Fibroblast of mammary gland (primary cell): Measurements from ENCODE around the gene DPP4.
"Not testable (repeated sequence)": the region's sequence is repeated elsewhere in the genome, so short reads cannot be mapped to it uniquely, and the experiment has no call there.

ENCODE experiments used
- DNase-seq: peaks from one replicate; pipeline ENCODE4 v3.0.0-alpha.2; 2010; ENCODE audit warnings: low read depth
- H3K4me3 ChIP-seq: 2 replicates; pipeline ENCODE4 v1.5.1; 2011; ENCODE audit warnings: low read depth, mild to moderate bottlenecking, low read length, moderate library complexity; ENCODE audit not compliant: control insufficient read depth
- TF ChIP-seq, protein P1 (sequence below): conservative IDR thresholded peaks from 2 replicates; pipeline ENCODE4 v1.5.1; 2011; ENCODE audit warnings: low read depth, low read length, inconsistent platforms; ENCODE audit not compliant: control insufficient read depth, insufficient read depth

The DPP4 gene

DNA sequence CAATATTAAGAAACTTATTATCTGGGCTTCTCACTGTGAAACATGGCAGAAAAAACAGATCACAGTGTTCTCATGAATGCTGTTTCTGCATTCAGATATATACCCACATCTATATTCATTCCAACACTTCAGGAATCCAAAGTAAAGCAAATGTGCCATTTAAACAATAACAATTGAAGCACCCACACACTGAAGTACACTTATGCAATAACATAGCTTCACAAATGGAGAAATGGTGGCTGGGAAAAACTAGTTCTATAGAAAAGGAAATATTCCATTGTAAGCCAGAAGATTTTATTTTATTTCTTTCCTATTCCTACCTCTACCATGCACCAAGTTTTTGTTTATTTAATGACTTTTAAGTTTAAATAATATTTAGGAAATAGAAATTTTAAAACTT lies 111.9 kb downstream of the DPP4 start:
- no peak for DNase-seq
- TF ChIP-seq, protein P1, sequence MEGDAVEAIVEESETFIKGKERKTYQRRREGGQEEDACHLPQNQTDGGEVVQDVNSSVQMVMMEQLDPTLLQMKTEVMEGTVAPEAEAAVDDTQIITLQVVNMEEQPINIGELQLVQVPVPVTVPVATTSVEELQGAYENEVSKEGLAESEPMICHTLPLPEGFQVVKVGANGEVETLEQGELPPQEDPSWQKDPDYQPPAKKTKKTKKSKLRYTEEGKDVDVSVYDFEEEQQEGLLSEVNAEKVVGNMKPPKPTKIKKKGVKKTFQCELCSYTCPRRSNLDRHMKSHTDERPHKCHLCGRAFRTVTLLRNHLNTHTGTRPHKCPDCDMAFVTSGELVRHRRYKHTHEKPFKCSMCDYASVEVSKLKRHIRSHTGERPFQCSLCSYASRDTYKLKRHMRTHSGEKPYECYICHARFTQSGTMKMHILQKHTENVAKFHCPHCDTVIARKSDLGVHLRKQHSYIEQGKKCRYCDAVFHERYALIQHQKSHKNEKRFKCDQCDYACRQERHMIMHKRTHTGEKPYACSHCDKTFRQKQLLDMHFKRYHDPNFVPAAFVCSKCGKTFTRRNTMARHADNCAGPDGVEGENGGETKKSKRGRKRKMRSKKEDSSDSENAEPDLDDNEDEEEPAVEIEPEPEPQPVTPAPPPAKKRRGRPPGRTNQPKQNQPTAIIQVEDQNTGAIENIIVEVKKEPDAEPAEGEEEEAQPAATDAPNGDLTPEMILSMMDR: no peak
- H3K4me3 ChIP-seq: no peak overlapping the region

DNA sequence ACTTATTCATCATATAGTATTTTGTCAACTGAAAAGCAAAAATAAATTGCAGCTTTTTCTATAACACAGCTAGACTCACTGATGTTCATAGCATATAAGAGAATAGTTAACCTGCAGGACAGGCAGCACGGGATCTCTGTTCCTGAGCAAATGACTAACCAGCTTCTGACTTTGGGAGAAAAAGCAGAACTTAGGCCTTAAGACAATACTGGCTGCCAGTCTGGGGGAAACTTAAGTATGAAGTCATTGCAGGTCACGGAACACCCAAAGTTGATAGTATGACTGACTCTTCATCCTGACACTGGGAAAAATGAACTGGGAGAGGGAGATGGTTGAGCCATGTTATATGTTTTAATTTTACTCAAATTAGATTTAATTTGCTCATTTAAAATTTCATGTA lies 113.0 kb downstream of the DPP4 start:
- no peak overlapping the region for H3K4me3 ChIP-seq
- DNase-seq: peak; percentile 11
- TF ChIP-seq, protein P1: no peak

DNA sequence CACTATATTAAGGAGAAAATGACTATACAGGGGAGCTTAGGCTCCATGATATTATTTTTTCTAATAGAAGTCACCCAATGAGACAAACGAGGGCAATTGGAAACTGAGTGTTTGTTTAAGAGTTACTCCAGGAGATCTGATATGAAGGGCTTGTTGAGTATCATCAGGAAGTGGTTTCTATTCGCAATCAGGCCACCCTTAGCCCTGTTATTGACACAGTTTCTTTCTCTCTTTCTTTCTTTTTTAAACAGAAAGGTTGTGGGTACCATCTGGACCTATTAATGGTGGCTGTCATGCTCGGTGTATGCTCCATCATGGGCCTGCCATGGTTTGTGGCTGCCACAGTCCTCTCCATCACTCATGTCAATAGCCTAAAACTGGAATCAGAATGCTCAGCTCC lies 117.3 kb downstream of the DPP4 start:
- TF ChIP-seq, protein P1: no peak
- no peak for DNase-seq
- H3K4me3 ChIP-seq: no peak overlapping the region

DNA sequence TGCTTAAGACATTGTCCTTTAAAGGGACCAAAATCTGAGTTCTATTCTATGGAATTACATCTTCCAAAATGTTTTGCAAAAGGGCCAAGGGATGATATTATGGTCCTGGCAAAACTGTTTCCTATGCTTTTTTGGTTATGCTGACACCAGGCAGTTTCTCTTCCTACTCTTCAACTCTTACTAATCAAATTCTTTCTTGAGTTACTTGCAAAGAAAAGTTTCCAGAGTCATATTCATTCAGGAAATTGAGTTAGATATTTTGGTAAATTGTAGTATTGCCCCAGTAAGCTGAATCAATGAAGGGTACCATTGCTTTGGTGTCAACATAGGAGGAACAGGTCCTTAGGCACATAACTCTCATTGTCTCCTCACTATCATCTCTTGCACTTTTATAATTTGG lies 118.8 kb downstream of the DPP4 start:
- H3K4me3 ChIP-seq: no peak overlapping the region
- no peak for DNase-seq
- TF ChIP-seq, protein P1: no peak

DNA sequence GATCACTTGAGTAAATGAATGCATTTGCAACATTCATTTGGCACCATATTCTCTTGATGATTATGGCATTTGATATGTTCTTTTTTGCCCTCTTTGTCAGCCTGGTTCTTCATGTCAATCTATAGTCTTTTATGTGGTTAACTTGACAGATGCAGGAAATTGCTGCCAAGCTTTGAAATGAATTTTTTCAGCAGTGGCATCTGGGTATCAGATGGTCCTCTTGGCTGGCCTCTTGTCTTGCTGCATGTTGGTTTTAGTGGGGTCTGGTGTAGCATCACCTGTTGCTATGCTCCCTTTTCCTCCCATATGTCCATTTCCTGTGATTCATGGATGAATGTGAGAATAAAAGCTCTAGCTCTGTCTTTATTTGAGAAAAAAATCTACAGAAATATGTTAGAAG lies 119.9 kb downstream of the DPP4 start:
- DNase-seq: peak; percentile 17
- TF ChIP-seq, protein P1: no peak
- H3K4me3 ChIP-seq: no peak overlapping the region

DNA sequence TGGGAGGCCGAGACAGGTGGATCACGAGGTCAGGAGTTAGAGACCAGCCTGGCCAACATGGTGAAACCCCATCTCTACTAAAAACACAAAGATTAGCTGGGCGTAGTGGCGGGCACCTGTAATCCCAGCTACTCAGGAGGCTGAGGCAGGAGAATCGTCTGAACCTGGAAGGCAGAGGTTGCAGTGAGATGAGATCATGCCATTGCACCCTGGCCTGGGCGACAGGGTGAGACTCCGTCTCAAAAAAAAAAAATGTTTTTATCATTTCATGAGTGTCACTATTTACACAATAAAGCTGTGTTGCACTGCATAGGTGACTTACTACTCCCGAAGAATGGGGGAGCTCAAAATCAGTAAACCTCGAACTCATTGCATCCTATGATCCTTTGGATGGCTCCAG lies 120.6 kb downstream of the DPP4 start:
- not testable (repeated sequence) for DNase-seq, H3K4me3 ChIP-seq

DNA sequence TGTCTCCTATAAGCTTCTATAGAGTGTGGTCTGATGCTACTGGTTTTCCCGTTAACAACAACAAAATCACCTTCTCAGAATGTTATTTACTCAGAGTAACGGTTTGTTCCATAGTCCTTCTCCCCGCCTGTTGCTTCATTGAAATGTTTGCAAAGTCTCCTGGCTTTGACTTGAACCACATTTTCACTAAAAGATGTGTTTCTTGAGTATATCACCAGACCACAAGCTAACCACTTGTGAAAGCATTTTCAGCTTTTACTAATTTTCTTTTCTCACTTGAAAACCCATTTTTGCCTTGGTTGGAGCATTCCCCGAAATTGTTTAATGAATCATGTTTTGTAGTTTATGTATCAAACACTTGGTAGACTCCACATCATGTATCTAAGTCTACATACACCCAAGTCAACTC lies 121.2 kb downstream of the DPP4 start:
- H3K4me3 ChIP-seq: no peak overlapping the region
- TF ChIP-seq, protein P1: no peak
- DNase-seq: no peak
